ENCODE measurements around the gene SHMT1.

- no peak for TF ChIP-seq POLR2A (IDR thresholded peaks at IDR 0.05; ENCODE audit: low read depth)
- no peak for TF ChIP-seq CTCF (IDR thresholded peaks at IDR 0.05)
- no peak for TF ChIP-seq POLR2AphosphoS5 (IDR thresholded peaks at IDR 0.05)
- no peak for TF ChIP-seq EP300 (IDR thresholded peaks at IDR 0.05)
Measured at GRCh38 chr17:18314059-18314730, 49.2 kb downstream of the SHMT1 start.

Measured in esophagus muscularis mucosa (tissue), 4 donors.